Fibroblast of lung (primary cell): ENCODE results near the gene TBRG4. TPM values are rescaled to one million over a fixed set of nuclear protein-coding genes. Genes with fewer than 3 reads are reported as not detected.

ENCODE experiments used
- DNase-seq, 2 donors: peaks; one replicate each; pipeline versions ENCODE4 v3.0.0 to v3.0.0-alpha.2; 2010; ENCODE audit warnings: low read depth in 2 of 2
- H2AFZ ChIP-seq: 2 replicates; pipeline ENCODE4 v1.5.1; 2012; ENCODE audit warnings: low read length, control low read depth, inconsistent platforms
- H3K27ac ChIP-seq: 2 replicates; pipeline ENCODE4 v1.5.1; 2011; ENCODE audit warnings: low read length, control low read depth; ENCODE audit not compliant: insufficient read depth
- H3K27me3 ChIP-seq: 2 replicates; pipeline ENCODE4 v1.5.1; 2011; ENCODE audit warnings: mild to moderate bottlenecking, low read length; ENCODE audit not compliant: control insufficient read depth, insufficient read depth
- H3K36me3 ChIP-seq: 2 replicates; pipeline ENCODE4 v1.5.1; 2011; ENCODE audit warnings: low read length; ENCODE audit not compliant: control insufficient read depth, insufficient read depth
- H3K4me1 ChIP-seq: 2 replicates; pipeline ENCODE4 v1.5.1; 2011; ENCODE audit warnings: low read length; ENCODE audit not compliant: control insufficient read depth, insufficient read depth; ENCODE audit errors: extremely low read depth
- H3K4me2 ChIP-seq: 2 replicates; pipeline ENCODE4 v1.5.1; 2011; ENCODE audit warnings: low read length, control low read depth; ENCODE audit not compliant: insufficient read depth; ENCODE audit errors: extremely low read depth
- H3K4me3 ChIP-seq, 4 experiments: fragments of 200-600 bp in 1 of 4; sonication (generic) in 1 of 4; replicated peaks in 1 of 4; 2 replicates each; pipeline ENCODE4 v1.5.1; 2011 to 2016; ENCODE audit warnings: low read length in 4 of 4, low read depth in 3 of 4, mild to moderate bottlenecking in 3 of 4, control low read depth in 2 of 4, inconsistent platforms in 1 of 4, mixed read lengths in 1 of 4; ENCODE audit not compliant: insufficient read depth in 1 of 4; ENCODE audit errors: control extremely low read depth in 1 of 4
- H3K79me2 ChIP-seq: 2 replicates; pipeline ENCODE4 v1.5.1; 2012; ENCODE audit warnings: mild to moderate bottlenecking, low read length, inconsistent platforms; ENCODE audit not compliant: control insufficient read depth, insufficient read depth
- H3K9ac ChIP-seq: 2 replicates; pipeline ENCODE4 v1.5.1; 2011; ENCODE audit warnings: mild to moderate bottlenecking, low read length, control low read depth; ENCODE audit not compliant: insufficient read depth
- H3K9me3 ChIP-seq: 2 replicates; pipeline ENCODE4 v1.5.1; 2012; ENCODE audit warnings: low read depth, low read length; ENCODE audit not compliant: control insufficient read depth, insufficient read depth
- H4K20me1 ChIP-seq: 2 replicates; pipeline ENCODE4 v1.5.1; 2011; ENCODE audit warnings: low read length; ENCODE audit not compliant: control insufficient read depth, insufficient read depth; ENCODE audit errors: extremely low read depth
- CTCF ChIP-seq, 2 donors: IDR thresholded peaks in 1 of 2; conservative IDR thresholded peaks in 1 of 2; 1 replicate in 1 of 2; 2 replicates in 1 of 2; pipeline ENCODE4 v1.5.1; 2011 to 2012; ENCODE audit warnings: low read length in 2 of 2, control low read depth in 1 of 2, inconsistent platforms in 1 of 2, low read depth in 1 of 2, mild to moderate bottlenecking in 1 of 2
- EZH2 ChIP-seq: IDR thresholded peaks from 2 replicates; pipeline ENCODE4 v1.5.1; 2012; ENCODE audit warnings: low read length, control low read depth, mild to moderate bottlenecking; ENCODE audit errors: missing control alignments
- polyA plus RNA-seq, 2 donors: library from polyadenylated mRNA; depleted of rRNA in 1 of 2; stranded (reverse) in 1 of 2; unstranded in 1 of 2; fragments of >200 nt; gene quantifications; 2 replicates each; pipeline ENCODE4 v1.2.1, GENCODE V29; 2011 to 2012; ENCODE audit warnings: missing spikeins in 1 of 2
- total RNA-seq: library from RNA; depleted of rRNA; stranded (reverse); fragments of >200 nt; gene quantifications from 2 replicates; pipeline ENCODE4 v1.2.1, GENCODE V29; 2014

Gene TBRG4
- total and polyA plus RNA-seq, 2 donors (not counting 1 experiment from before 2014, with no cell fraction given) = 27.4 to 52.2 TPM

- Histone ChIP-seq H3K27ac (no peak overlapping the region), H3K9me3 (no peaks in the 10 kb centered on the region), H2AFZ (no peak overlapping the region), H3K4me1 (no peaks in the 10 kb centered on the region), H3K9ac (no peak overlapping the region), H3K79me2 (no peaks in the 10 kb centered on the region), H3K36me3 (no peaks in the 10 kb centered on the region), H3K4me2 (no peak overlapping the region), H3K4me3 (no peak overlapping the region), H3K27me3 (peaks cover 19% of the 10 kb centered on the region), H4K20me1 (no peaks in the 10 kb centered on the region)
- no peak for DNase-seq
- no peak for TF ChIP-seq CTCF (conservative IDR thresholded peaks at IDR 0.05 in 1 of 2, IDR thresholded peaks at IDR 0.05 in 1 of 2; ENCODE audit: low read depth in 1 of 2, low read length in 2 of 2)
- TF ChIP-seq EZH2 = no peak
Observed at GRCh38 chr7:45159296-45159695, 47.8 kb upstream of the TBRG4 start.

GRCh38 chr7:45158471-45158870 lies 47.0 kb upstream of the TBRG4 start:
- Histone ChIP-seq H3K9me3 (no peaks in the 10 kb centered on the region), H3K27me3 (peaks cover 19% of the 10 kb centered on the region), H3K9ac (no peak overlapping the region), H3K27ac (no peak overlapping the region), H3K4me2 (no peak overlapping the region), H2AFZ (no peak overlapping the region), H3K4me3 (no peak overlapping the region), H3K4me1 (no peaks in the 10 kb centered on the region), H3K79me2 (no peaks in the 10 kb centered on the region), H3K36me3 (no peaks in the 10 kb centered on the region), H4K20me1 (no peaks in the 10 kb centered on the region)
- TF ChIP-seq CTCF (conservative IDR thresholded peaks at IDR 0.05 in 1 of 2, IDR thresholded peaks at IDR 0.05 in 1 of 2; ENCODE audit: low read depth in 1 of 2, low read length in 2 of 2) = no peak
- TF ChIP-seq EZH2 = no peak
- DNase-seq = no peak

GRCh38 chr7:45157653-45158401 lies 46.3 kb upstream of the TBRG4 start, which contains the start of gene RAMP3:
Gene RAMP3 (plus strand): TSS chr7:45157791. CDS start chr7:45157829, 38 bp downstream.
- TF ChIP-seq CTCF (conservative IDR thresholded peaks at IDR 0.05 in 1 of 2, IDR thresholded peaks at IDR 0.05 in 1 of 2; ENCODE audit: low read depth in 1 of 2, low read length in 2 of 2) (no peak), EZH2 (peak; percentile 35)
- Histone ChIP-seq H3K4me3 (no peak within 1 kb of the TSS), H3K4me2 (no peak within 1 kb of the TSS), H3K9me3 (no peaks in the 10 kb centered on the region), H3K36me3 (no peaks in the 10 kb centered on the region), H4K20me1 (no peaks in the 10 kb centered on the region), H3K27ac (no peak within 1 kb of the TSS), H2AFZ (no peak within 1 kb of the TSS), H3K9ac (no peak within 1 kb of the TSS), H3K4me1 (no peaks in the 10 kb centered on the region), H3K27me3 (peaks cover 19% of the 10 kb centered on the region), H3K79me2 (no peaks in the 10 kb centered on the region)
- DNase-seq = no peak
